GM23248 (cell line): Measurements from ENCODE around the gene TNFAIP8L1.

Source experiments
- EZH2 ChIP-seq: fragments of 200-600 bp; sonication (generic); IDR thresholded peaks from 2 replicates; pipeline ENCODE4 v1.6.1; 2018; ENCODE audit warnings: antibody characterized with exemption, mild to moderate bottlenecking; ENCODE audit not compliant: insufficient read depth, poor library complexity, severe bottlenecking
- EZH2phosphoT487 ChIP-seq: fragments of 200-600 bp; sonication (generic); IDR thresholded peaks from 2 replicates; pipeline ENCODE4 v1.6.1; 2018; ENCODE audit warnings: antibody characterized with exemption, moderate library complexity, mild to moderate bottlenecking, low read depth; ENCODE audit not compliant: insufficient read depth

DNA sequence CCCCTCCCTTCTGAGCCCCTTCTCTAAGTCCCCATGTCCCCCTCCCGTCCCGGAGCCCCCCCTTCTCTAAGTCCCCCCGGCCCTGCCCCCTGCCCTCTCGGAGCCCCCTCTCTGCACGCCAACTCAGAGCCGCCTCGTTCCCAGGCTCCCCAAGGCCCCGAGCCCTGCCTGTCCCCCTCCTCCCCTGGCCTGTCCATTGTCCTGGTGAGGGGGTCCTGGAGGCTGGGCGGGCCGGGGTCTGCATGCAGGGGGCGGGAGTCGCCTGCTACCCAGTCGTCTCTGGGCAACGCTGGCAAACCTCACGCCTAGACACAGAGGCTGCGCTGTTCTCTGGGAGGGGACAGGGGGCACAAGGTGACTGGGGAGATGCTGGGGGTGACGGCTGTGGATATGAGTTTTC is 40.6 kb upstream of the TNFAIP8L1 start:
- no peak for TF ChIP-seq EZH2phosphoT487
- no peak for TF ChIP-seq EZH2
